ENCODE measurements around the gene COX14.

Gene COX14

DNA sequence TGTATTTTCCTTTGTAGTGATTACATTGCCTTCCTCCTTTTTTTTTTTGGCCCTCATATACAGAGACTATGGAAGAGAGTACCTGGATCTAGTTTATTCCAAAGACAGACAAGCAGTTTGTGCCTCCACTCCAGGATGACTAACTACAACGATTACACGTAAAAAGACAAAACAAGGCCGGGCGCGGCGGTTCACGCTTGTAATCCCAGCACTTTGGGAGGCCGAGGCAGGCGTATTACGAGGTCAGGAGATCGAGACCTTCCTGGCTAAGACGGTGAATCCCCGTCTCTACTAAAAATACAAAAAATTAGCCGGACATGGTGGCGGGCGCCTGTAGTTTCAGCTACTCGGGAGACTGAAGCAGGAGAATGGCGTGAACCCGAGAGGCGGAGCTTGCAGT lies 52.9 kb downstream of the COX14 start:
- no peak for FAIRE-seq

DNA sequence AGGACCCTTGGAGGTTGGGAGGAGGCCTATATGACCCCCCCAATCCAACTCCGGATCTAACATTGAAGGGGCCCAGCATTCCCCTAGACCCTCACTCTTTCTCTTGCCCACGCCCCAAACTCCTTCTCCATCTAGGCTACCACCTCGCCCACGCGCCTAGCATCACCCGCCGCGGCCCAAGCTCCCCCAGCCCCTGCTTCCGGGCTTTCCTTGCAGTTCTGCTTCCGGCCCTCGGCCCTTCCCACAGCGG lies 54.7 kb downstream of the COX14 start:
- no peak for FAIRE-seq

DNA sequence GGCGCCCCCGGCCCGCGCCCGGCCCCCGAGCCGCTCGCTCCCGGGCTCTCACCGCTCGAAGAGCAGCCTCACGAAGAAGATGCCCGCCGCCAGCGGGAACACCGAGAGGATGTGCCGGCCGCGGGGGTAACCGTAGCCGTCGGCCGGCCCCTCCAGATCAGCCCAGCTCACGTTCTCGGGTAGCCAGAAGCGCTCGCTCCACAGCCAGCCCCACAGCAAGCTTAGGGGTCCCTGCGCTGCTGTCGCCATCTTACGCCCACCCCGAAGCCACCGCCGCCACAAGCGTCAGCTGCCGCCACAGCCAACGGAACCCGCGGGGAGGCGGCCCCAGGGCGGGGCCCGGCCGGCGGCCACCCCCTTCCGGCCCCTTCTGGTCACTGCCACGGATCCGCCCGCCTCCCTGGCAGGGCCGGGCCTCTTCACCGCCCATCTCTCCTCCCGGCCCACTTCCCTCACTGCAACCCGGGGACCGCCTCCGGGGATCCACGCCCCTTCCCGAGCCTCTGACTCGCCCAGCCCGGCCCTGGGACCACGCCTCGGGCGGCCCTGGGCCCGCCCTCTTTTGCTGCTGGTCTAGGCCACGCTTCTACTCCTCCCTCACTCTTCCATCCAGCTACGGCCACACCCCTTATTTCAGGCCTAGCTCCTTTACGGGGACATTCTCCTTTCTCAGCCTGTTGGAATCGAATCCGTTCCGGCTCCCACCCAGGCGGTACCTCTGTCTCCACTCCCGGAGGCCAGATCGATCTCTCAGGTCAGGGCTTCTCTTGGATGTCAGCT lies 55.2 kb downstream of the COX14 start, which contains the start of gene CERS5:
Gene CERS5 (minus strand): TSS at position 321 of the 780 bp plus-strand sequence. CDS start 72 bp downstream, at position 249.
- no peak for FAIRE-seq
